T-helper 1 cell treated with Interleukin-12 subunit alpha and Interleukin-12 subunit beta and Interleukin-4 antibody, amounts not matched to agents 30 μg/mL and 1 μg/mL, for 36 hours (primary cell): ENCODE data around the gene ZDHHC18.
"Not testable (repeated sequence)": the region's sequence is repeated elsewhere in the genome, so short reads cannot be mapped to it uniquely, and the experiment has no call there.

Source experiments
- H3K27ac Mint-ChIP-seq: one replicate; pipeline ENCODE4 v1.8.0; 2021; ENCODE audit warnings: mild to moderate bottlenecking, mixed read lengths
- H3K27me3 Mint-ChIP-seq: one replicate; pipeline ENCODE4 v1.8.0; 2021; ENCODE audit warnings: low read depth, mixed read lengths
- H3K36me3 Mint-ChIP-seq: one replicate; pipeline ENCODE4 v1.8.0; 2021; ENCODE audit warnings: low read depth, mixed read lengths
- H3K4me1 Mint-ChIP-seq: one replicate; pipeline ENCODE4 v1.8.0; 2021; ENCODE audit warnings: low read depth, mixed read lengths
- H3K4me3 Mint-ChIP-seq: one replicate; pipeline ENCODE4 v1.8.0; 2021; ENCODE audit warnings: mild to moderate bottlenecking, moderate library complexity, mixed read lengths
- H3K9me3 Mint-ChIP-seq: one replicate; pipeline ENCODE4 v1.8.0; 2021; ENCODE audit warnings: mixed read lengths

ZDHHC18 gene

DNA sequence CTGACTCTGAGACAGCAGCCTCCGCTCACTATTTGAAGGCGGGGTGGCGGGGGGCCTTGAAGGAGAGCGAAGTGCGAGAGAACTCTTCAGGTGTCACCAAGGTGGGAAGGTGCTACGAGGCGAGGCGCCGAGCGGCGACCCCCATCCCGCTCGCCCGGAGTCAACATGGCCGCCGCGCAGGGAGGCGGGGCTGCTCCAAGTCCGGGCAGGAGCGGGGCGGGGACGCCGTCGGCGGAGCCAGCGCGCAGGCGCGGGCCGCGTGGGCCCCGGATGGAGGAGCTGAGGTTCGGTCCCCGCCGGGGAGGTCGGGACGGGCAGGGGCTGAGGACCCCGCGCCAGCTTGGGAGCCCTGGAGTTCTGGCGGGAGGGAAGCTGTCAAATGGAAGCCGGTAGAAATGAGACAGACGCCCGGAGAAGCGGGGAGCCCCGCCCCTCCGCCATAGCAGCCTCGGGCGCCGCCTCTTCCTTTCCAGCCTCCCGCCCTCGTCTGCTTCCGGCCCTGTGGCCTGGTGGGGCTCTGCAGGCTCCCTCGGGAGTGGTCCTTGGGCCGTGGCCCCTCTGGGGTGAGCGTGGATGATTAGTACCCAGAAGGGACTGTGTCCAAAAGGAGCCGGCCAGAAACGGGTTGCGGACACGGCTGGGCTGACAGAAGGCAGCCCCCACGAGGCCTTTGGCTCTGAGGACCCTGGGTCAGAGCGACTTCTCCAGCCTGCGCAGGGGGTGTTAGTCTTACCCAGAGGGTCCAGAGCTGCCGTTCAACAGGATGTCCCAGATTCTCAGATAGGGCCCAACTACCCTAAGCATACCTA is 38.6 kb upstream of the ZDHHC18 start, which contains the start of gene PIGV:
TSS of gene PIGV (plus strand) at position 245 of the 809 bp plus-strand sequence. CDS start 2,866 bp downstream, outside the sequence.
- Mint-ChIP-seq H3K27me3 (no peaks in the 10 kb centered on the region), H3K9me3 (no peaks in the 10 kb centered on the region), H3K4me1 (peaks cover 71% of the 10 kb centered on the region), H3K36me3 (peaks cover 17% of the 10 kb centered on the region), H3K4me3 (peak within 1 kb of the TSS; percentile 99), H3K27ac (peak within 1 kb of the TSS; percentile 100)

DNA sequence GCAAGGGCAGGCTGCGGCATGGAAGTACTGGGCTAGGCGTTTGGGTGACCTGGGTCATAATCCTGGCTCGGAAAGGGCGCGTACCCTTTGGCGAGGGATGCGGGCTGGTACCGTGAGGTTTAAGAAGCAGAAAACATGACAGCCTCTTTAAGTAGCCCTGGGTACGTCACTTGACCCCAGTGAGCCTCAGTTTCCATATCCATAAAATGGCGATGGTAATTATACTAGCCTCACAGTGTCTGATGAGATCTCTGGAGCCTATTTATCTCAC is 38.0 kb upstream of the ZDHHC18 start:
- H3K4me1 Mint-ChIP-seq, result peaks cover 76% of the 10 kb centered on the region
- no peaks in the 10 kb centered on the region for H3K9me3 Mint-ChIP-seq
- H3K36me3 Mint-ChIP-seq, result peaks cover 17% of the 10 kb centered on the region

GRCh38 chr1:26788836-26789611 is 37.5 kb upstream of the ZDHHC18 start:
- H3K4me1 Mint-ChIP-seq, result peaks cover 75% of the 10 kb centered on the region
- peaks cover 16% of the 10 kb centered on the region for H3K36me3 Mint-ChIP-seq
- no peaks in the 10 kb centered on the region for H3K9me3 Mint-ChIP-seq
- H3K27ac Mint-ChIP-seq, result peak overlapping the region; percentile 91
- no peaks in the 10 kb centered on the region for H3K27me3 Mint-ChIP-seq
- H3K4me3 Mint-ChIP-seq, result peak overlapping the region; percentile 99

More for the DNA sequence above, 38.0 kb upstream of the ZDHHC18 start:
- no peaks in the 10 kb centered on the region for H3K27me3 Mint-ChIP-seq
- peak overlapping the region; percentile 91 for H3K27ac Mint-ChIP-seq
- H3K4me3 Mint-ChIP-seq, result peak overlapping the region; percentile 99

DNA sequence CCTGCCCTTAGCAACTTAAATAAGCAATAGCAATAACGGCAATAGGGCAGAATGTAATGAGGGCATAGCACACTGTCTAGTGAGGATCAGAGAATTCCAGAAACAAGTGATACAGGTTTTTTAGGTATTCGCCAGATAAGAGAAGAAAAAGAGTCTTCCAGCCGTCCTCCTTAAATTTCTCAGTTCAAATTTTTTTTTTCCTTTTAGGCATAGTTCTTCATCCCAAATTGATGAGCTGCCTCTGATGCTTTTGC is 36.9 kb upstream of the ZDHHC18 start:
- no peaks in the 10 kb centered on the region for H3K27me3 Mint-ChIP-seq
- no peaks in the 10 kb centered on the region for H3K9me3 Mint-ChIP-seq
- peaks cover 74% of the 10 kb centered on the region for H3K4me1 Mint-ChIP-seq
- H3K36me3 Mint-ChIP-seq, result peaks cover 21% of the 10 kb centered on the region
- peak overlapping the region; percentile 99 for H3K4me3 Mint-ChIP-seq
- peak overlapping the region; percentile 91 for H3K27ac Mint-ChIP-seq

DNA sequence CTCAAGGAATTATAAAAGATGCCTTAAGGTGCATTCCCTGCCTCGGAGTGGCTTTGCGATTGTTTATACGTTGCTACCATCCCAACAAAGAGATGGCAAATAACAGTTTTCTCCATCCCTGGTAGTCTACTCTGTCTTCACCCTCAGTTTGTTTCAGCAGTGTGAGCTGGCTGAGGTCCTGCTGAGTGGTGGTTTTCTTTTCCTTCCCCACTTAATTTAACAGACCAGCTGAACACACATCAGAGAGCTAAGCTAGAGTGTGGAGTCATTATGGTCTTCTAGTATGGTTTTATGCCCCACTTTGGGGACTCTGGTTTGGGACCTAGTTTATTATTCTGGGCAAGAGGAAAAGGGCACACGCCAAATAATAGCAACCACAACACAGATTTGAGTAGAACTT is 36.6 kb upstream of the ZDHHC18 start:
- H3K9me3 Mint-ChIP-seq, result no peaks in the 10 kb centered on the region
- peak overlapping the region; percentile 99 for H3K4me3 Mint-ChIP-seq
- peaks cover 25% of the 10 kb centered on the region for H3K36me3 Mint-ChIP-seq
- no peaks in the 10 kb centered on the region for H3K27me3 Mint-ChIP-seq
- H3K4me1 Mint-ChIP-seq, result peaks cover 70% of the 10 kb centered on the region
- H3K27ac Mint-ChIP-seq, result peak overlapping the region; percentile 91

- Mint-ChIP-seq H3K27me3 (no peaks in the 10 kb centered on the region), H3K9me3 (no peaks in the 10 kb centered on the region), H3K27ac (peak overlapping the region; percentile 91), H3K4me3 (peak overlapping the region; percentile 99), H3K4me1 (peaks cover 64% of the 10 kb centered on the region), H3K36me3 (peaks cover 26% of the 10 kb centered on the region)
Measured at GRCh38 chr1:26790551-26790953, 35.9 kb upstream of the ZDHHC18 start.

DNA sequence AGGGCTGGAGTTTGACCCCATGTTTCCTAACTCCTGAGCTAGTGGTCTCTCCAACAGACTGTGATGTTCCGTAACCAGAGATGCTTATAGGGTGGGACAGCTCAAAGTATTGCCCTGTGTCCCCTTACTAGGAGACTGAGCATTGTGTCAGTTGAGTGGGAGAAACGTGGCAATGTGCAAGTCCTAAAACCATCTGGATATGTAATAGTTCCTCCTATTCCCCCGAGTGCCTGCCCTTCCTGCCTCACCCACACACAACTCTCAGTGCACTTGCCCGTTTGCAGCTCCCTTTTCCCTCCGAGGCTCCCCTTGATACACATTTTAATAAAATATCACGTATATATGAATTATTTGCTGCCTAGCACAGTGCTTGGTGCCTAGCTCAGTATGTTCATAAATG is 35.3 kb upstream of the ZDHHC18 start:
- Mint-ChIP-seq H3K4me3 (peak overlapping the region; percentile 99), H3K9me3 (no peaks in the 10 kb centered on the region), H3K4me1 (peaks cover 58% of the 10 kb centered on the region)

DNA sequence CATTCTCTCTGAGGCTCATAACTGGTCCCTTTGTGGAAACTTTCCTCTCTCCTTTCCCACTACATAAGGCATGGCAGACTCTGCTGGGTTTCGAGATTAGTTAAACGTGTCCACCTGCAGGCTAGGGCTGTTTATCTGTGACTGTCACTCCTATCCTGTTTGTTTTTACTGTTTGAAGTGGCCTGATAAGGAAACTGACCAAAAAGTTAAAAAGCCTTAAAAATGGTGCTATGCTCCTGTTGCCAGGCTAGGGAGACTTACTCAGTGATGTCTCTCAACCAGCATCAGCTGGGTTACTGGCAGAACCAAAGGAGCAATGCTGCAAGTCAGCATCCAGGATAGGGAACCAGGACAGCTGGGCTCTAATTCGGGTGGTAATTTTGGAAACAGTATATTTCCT is 34.9 kb upstream of the ZDHHC18 start:
- peak overlapping the region; percentile 99 for H3K4me3 Mint-ChIP-seq
- peaks cover 30% of the 10 kb centered on the region for H3K36me3 Mint-ChIP-seq
- H3K27me3 Mint-ChIP-seq, result no peaks in the 10 kb centered on the region
- H3K9me3 Mint-ChIP-seq, result no peaks in the 10 kb centered on the region
- H3K4me1 Mint-ChIP-seq, result peaks cover 56% of the 10 kb centered on the region
- peak overlapping the region; percentile 91 for H3K27ac Mint-ChIP-seq

More for the DNA sequence above, 35.3 kb upstream of the ZDHHC18 start:
- peak overlapping the region; percentile 91 for H3K27ac Mint-ChIP-seq
- no peaks in the 10 kb centered on the region for H3K27me3 Mint-ChIP-seq
- peaks cover 26% of the 10 kb centered on the region for H3K36me3 Mint-ChIP-seq

- peaks cover 54% of the 10 kb centered on the region for H3K4me1 Mint-ChIP-seq
- H3K27me3 Mint-ChIP-seq, result no peaks in the 10 kb centered on the region
- H3K27ac Mint-ChIP-seq, result peak overlapping the region; percentile 71
- H3K36me3 Mint-ChIP-seq, result peaks cover 33% of the 10 kb centered on the region
- H3K9me3 Mint-ChIP-seq, result no peaks in the 10 kb centered on the region
- H3K4me3 Mint-ChIP-seq, result peak overlapping the region; percentile 29
Measured at GRCh38 chr1:26792924-26793323, 33.6 kb upstream of the ZDHHC18 start.

DNA sequence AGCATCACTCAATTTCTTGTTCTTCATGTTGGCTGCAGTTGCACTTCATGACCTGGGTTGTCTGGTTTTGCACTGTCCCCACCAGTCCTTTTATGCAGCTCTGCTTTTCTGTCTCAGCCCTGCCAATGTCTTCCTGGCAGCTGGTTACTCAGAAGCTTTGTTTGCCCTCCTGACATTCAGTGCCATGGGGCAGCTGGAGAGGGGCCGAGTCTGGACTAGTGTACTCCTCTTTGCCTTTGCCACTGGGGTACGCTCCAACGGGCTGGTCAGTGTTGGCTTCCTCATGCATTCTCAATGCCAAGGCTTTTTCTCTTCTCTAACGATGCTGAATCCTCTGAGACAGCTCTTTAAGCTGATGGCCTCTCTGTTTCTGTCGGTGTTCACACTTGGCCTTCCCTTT is 32.1 kb upstream of the ZDHHC18 start:
- Mint-ChIP-seq H3K27me3 (no peaks in the 10 kb centered on the region), H3K4me3 (no peak overlapping the region), H3K9me3 (no peaks in the 10 kb centered on the region), H3K36me3 (peaks cover 33% of the 10 kb centered on the region), H3K4me1 (peaks cover 54% of the 10 kb centered on the region), H3K27ac (no peak overlapping the region)

DNA sequence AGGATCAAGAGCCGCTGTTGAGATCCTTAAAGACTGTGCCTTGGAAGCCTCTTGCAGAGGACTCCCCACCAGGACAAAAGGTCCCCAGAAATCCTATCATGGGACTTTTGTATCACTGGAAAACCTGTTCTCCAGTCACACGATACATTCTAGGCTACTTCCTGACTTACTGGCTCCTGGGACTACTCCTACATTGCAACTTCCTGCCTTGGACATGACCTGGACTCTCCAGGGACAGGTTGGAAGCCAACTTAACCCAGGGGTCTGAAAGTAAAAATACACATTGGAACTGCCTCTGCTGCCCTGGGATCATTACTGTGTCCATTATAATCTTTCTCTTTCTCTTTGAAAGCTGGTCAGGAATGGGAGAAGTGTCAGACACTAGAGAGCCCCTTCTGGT is 28.9 kb upstream of the ZDHHC18 start:
- H3K27ac Mint-ChIP-seq, result peak overlapping the region; percentile 41
- H3K4me1 Mint-ChIP-seq, result peaks cover 53% of the 10 kb centered on the region
- no peak overlapping the region for H3K4me3 Mint-ChIP-seq

GRCh38 chr1:26799479-26800142 is 26.9 kb upstream of the ZDHHC18 start:
- H3K4me3 Mint-ChIP-seq, result peak overlapping the region; percentile 57
- no peaks in the 10 kb centered on the region for H3K27me3 Mint-ChIP-seq
- peaks cover 45% of the 10 kb centered on the region for H3K4me1 Mint-ChIP-seq
- no peaks in the 10 kb centered on the region for H3K9me3 Mint-ChIP-seq
- peak overlapping the region; percentile 89 for H3K27ac Mint-ChIP-seq
- peaks cover 22% of the 10 kb centered on the region for H3K36me3 Mint-ChIP-seq

More for the DNA sequence above, 28.9 kb upstream of the ZDHHC18 start:
- Mint-ChIP-seq H3K36me3 (peaks cover 38% of the 10 kb centered on the region), H3K9me3 (no peaks in the 10 kb centered on the region), H3K27me3 (no peaks in the 10 kb centered on the region)

DNA sequence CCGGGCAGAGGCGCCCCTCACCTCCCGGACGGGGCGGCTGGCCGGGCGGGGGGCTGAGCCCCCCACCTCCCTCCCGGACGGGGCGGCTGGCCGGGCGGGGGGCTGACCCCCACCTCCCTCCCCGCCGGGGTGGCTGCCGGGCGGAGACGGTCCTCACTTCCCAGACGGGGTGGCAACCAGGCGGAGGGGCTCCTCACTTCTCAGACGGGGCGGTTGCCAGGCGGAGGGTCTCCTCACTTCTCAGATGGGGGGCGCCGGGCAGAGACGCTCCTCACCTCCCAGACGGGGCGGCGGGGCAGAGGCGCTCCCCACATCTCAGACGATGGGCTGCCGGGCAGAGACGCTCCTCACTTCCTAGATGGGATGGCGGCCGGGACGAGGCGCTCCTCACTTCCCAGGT is 22.6 kb upstream of the ZDHHC18 start:
- not testable (repeated sequence) for H3K27me3 Mint-ChIP-seq, H3K9me3 Mint-ChIP-seq, H3K4me3 Mint-ChIP-seq, H3K27ac Mint-ChIP-seq
- H3K4me1 Mint-ChIP-seq, result peaks cover 40% of the 10 kb centered on the region
- peaks cover 13% of the 10 kb centered on the region for H3K36me3 Mint-ChIP-seq

DNA sequence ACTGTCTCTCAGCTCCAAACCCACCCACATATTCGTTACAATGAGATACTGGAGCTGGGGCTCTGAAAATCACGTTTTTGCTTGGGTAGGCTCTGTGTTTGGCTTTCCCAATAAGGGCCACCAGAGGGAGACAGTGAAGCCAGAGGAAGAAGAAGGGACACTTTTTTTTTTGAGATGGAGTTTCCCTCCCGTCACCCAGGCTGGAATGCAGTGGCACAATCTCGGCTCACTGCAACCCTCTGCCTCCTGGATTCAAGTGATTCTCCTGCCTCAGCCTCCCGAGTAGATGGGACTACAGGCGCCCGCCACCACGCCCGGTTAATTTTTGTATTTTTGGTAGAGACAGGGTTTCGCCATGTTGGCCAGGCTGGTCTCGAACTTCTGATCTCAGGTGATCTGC is 16.4 kb upstream of the ZDHHC18 start:
- H3K9me3 Mint-ChIP-seq, H3K4me3 Mint-ChIP-seq, H3K36me3 Mint-ChIP-seq, H3K27me3 Mint-ChIP-seq: not testable (repeated sequence)
- peak overlapping the region; percentile 69 for H3K27ac Mint-ChIP-seq
- H3K4me1 Mint-ChIP-seq, result peaks cover 28% of the 10 kb centered on the region

DNA sequence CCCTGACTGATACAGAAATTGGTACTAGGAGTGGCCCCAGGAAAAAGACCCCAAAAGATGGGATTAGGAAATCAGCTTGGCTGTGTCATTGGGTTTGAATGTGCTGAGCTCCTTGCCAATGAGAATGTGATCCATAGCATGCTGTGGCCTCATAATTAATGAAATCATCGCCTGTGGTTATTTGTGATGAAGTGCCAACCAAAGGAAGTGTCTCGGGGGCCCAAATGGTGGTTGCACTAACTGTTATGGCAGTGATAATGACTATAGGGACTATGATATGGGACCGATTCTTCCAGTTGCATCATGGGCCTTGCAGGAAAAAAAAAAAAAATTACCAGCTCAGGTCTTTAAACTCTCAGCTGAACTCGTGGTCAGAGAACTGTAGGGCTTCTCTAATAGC is 15.4 kb upstream of the ZDHHC18 start:
- Mint-ChIP-seq H3K36me3 (peaks cover 4% of the 10 kb centered on the region), H3K9me3 (no peaks in the 10 kb centered on the region), H3K4me1 (peaks cover 24% of the 10 kb centered on the region), H3K27ac (no peak overlapping the region), H3K4me3 (no peak overlapping the region), H3K27me3 (no peaks in the 10 kb centered on the region)
